NCI-H510A (cell line): ENCODE results near the gene IL11RA.
A peak's percentile ranks its signal among the peaks of the same experiment; 100 is the strongest.
"Not testable (repeated sequence)": the region's sequence is repeated elsewhere in the genome, so short reads cannot be mapped to it uniquely, and the experiment has no call there.

Experiments used
- DNase-seq: peaks from one replicate; lab custom pipeline; 2025; lab: John Stamatoyannopoulos, UW

The IL11RA gene

DNA sequence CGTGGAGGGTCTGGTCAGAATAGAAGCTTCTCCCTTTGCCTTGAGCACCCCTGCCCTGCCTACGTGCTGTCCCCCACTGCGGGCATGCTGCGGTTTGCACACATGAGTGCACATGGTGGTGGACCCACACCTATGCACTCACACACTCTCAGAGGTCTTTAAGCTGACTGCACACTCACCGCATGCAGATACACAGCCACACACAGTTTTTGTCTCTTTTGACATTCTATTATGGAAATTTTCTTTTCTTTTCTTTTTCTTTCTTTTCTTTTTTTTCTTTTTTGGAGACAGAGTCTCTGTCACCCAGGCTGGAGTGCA is 22.5 kb upstream of the IL11RA start:
- DNase-seq, result no peak

DNA sequence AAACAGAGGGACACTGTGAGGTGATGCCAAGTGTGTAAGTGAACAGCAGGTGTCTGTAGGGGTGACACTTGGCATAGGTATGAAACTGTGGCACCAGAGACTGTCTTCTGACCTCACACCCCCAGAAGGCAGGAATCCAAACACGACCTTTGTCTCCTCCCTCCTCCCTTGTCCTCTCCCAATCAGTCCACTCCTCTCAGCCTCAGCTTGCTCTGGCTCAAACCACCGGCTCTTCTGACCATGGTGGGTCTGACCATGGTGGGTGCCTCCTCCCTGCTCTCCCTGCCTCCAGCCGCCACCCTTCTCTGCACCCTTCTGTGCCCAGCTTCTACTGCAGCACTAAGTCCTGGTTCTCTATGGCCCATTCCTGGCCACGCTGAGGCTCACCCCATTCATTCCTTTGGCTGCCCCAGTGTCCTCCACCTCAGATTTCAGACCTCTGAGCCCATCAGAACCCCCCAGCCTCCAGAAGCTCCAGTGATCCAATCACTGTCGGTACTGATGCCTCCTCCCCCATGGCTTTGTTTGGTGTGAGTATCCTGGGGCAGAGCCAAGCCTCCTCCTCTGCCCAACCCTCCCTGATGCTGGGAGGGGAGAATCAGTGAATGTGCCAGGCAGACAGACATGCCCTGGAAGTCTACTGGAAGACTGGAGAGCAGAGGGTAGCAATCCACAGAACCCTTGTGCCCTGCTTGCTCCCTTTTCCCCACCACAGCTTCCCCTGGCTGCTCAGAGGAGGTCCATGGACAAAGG is 21.4 kb upstream of the IL11RA start:
- DNase-seq, result no peak

DNA sequence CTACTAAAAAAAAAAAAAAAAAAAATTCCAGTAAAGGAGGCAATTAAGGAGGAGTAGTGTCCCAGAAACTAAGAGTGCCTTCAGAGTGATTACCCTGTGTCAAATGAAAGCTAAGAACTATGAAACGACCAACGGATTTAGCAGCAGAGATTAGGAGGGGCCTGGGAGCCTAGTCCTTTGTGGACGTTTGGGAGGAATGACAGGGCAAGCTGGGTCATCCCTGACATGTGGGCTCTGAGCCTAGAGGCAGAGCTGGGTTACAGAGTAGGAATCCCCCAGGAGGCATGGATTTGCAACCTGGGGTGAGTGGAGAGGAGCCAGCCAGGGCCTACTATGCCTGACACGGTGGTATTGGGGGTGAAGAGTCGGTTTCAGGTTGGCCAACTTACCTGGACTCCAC is 18.8 kb upstream of the IL11RA start:
- DNase-seq, result no peak

GRCh38 chr9:34633851-34634550 is 18.0 kb upstream of the IL11RA start:
- DNase-seq, result no peak

DNA sequence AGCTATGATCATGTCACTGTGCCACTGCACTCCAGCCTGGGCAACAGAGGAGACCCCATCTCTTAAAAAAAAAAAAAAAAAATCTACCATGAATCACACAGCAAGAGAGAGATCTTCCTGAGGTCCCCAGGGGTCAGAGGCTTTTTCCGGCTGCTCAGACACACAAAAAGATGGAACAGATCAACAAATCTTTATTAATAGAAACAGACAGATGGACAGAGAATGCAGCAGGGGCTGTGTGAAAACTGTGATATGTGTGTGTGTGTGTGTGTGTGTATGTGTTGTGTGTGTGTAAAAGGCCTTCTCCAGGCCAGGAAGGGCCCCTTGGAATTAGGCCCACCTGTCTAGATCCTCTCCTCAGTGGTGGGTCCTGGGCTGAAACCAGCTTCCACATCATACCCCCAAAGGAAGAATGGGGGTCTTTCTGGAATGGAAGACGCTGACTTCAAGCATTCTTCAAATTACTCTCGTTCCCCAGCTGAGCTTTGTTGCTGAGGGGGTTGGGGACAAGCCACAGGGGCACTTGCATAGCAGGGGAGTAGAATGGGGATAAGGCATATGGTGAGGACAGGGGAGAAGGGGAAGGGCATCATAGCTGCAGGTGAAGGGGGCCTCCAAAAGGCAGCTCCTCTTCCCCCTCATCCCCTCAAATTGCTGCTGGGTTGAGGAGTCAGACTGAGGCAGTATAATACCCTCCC is 17.3 kb upstream of the IL11RA start:
- DNase-seq, result no peak

DNA sequence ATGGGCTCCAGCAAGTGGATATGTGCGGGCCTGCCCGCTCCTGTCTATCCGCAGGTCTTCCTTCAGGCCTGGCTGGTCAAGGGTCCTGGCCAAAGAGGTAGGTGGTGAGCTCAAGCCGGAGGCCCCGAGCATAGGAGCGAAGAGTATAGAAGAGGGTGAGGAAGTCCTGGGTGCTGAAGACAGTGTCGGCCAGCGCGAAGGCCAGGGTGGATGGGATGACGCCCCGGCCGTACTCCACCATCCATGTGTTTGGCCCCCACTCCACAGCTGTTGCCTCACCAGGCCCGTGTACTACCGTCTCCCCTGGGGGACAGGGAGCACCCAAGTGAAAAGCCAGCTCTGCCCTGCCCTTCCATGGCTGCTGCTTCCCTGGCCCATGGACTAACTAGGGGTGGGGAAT is 16.4 kb upstream of the IL11RA start:
- no peak for DNase-seq

- DNase-seq, result no peak
These were observed 15.1 kb upstream of the IL11RA start for GRCh38 chr9:34636791-34637355.

- peak; percentile 76 for DNase-seq
These were observed 14.4 kb upstream of the IL11RA start, which contains the start of gene SIGMAR1 for GRCh38 chr9:34637356-34638137. TSS of gene SIGMAR1 (minus strand) at chr9:34637787. CDS start at chr9:34637697, 90 bp downstream.

GRCh38 chr9:34638138-34638445 is 13.9 kb upstream of the IL11RA start:
- DNase-seq, result no peak

- not testable (repeated sequence) for DNase-seq
These were observed 12.7 kb upstream of the IL11RA start for GRCh38 chr9:34639322-34639721.

DNA sequence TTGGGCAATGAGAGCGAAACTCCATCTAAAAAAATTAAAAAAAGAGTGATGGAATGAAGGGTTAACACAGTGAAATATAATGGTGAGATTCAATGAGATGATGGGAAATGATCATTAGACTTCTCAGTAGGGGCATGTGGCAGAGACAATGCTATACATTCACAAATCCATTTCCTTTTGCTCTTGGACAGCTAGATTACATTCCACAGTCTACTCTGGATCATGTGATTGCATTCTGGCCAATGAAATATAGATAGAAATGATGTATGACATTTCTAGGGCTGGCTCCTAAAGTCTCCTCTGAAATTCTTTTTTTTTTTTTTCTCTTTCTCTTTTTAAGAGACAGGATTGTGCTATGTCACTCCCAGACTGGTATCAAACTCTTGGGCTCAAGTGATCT is 9.3 kb upstream of the IL11RA start:
- no peak for DNase-seq

- no peak for DNase-seq
These were observed 7.1 kb upstream of the IL11RA start for GRCh38 chr9:34644766-34645314.

GRCh38 chr9:34646211-34647083 is 5.5 kb upstream of the IL11RA start, which contains the start of gene GALT:
TSS of gene GALT (plus strand) at chr9:34646675. CDS start at chr9:34646705, 30 bp downstream.
- peak; percentile 78 for DNase-seq

DNA sequence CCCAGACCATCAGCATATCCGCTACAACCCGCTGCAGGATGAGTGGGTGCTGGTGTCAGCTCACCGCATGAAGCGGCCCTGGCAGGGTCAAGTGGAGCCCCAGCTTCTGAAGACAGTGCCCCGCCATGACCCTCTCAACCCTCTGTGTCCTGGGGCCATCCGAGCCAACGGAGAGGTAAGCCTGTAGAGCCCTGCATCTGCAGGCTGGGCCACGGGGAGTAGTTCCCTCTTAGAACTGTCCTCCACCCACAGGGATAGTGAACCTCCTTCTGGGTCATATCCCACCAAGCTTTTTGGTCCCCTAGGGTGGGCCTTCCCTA is 4.9 kb upstream of the IL11RA start:
- no peak for DNase-seq

- no peak for DNase-seq
These were observed 4.3 kb upstream of the IL11RA start for GRCh38 chr9:34647651-34648050.

DNA sequence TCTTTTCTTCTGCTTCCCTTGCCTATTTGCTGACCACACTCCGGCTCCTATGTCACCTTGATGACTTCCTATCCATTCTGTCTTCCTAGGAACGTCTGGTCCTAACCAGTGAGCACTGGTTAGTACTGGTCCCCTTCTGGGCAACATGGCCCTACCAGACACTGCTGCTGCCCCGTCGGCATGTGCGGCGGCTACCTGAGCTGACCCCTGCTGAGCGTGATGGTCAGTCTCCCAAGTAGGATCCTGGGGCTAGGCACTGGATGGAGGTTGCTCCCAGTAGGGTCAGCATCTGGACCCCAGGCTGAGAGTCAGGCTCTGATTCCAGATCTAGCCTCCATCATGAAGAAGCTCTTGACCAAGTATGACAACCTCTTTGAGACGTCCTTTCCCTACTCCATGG is 3.3 kb upstream of the IL11RA start:
- no peak for DNase-seq

DNA sequence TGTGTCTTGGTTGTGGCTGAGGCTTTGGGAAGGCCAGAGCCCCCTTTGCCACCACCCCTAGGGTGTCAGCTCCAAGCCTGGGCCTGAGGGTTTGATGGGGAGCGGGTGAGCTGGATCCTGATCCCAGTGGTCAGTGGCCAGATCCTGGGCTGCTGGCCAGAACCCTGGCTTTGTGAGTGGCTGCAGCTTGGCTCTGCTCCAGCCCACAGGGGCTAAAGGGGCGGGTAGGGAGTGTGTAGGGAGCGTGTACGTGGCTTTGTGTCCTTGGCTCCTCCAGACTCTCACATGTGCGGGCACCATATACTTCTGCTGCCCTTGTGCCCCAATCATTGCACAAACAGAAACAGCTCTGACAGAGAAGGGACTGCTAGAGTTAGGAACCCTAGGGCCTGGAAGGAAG is 1.2 kb upstream of the IL11RA start:
- DNase-seq, result no peak

GRCh38 chr9:34651321-34651720 is 664 bp upstream of the IL11RA start:
- no peak for DNase-seq

DNA sequence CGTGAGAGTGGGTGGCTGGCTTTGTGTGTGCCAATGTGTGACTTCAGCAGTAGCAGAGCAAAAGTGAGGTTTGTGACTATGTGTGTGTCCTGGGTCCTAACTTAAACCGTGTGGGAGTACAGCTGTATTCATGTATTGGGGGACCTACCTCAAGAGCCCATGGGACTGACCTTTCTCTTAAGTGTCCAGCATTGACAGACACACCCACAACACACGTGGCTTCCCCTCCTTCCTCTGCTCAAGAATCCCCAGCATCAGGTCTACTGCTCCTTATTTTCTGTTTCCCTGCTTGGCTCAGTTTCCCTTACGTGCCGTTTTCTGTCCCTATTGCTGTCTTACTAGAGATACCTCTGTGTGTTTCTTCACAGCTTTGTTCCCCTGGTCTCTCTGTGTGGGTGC is 616 bp downstream of the IL11RA start:
- no peak for DNase-seq

GRCh38 chr9:34653151-34654072 is 1.4 kb downstream of the IL11RA start:
- no peak for DNase-seq
